HUDEP-2 (cell line): ENCODE results near the gene RAB5B.

ENCODE experiments used
- DNase-seq, 76 experiments: peaks; one replicate each; lab custom pipeline; 2025; ENCODE audit not compliant: unreplicated experiment in 76 of 76; lab: John Stamatoyannopoulos, UW

Gene RAB5B, protein sequence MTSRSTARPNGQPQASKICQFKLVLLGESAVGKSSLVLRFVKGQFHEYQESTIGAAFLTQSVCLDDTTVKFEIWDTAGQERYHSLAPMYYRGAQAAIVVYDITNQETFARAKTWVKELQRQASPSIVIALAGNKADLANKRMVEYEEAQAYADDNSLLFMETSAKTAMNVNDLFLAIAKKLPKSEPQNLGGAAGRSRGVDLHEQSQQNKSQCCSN

DNA sequence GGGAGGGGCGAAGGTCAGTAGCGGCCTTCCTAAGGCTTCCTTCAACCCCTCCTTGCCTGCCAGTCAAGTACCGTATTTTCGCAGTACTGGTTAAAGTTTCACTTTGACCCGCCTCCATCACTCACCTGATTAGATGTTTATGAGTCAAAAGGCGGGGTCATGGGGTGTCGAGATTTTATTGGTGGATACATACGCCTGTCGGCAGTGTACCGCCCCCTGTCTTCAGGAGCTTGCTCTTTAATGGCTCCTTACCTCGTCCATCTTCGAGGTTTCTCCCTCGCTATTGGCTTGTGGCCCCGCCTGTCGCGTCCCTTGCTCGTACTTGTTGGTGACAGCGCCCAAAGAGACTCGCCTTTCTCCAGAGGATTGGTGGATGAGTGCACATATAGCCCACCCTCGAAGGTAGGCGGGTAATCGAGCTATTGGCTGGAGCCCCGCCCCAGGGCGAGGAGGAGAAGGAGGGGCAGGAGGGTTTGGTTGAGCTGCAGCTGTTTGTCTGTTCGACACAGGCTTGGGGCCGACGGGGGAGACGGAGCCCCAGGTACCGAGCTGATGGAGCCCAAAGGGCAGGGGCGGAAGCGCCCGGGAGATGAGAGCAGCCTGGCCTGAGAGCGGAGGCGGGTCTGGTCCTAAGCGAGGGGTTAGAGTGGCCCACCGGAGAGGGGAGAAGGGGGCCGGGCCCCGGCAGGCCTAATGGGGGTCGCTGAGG is at the start of gene RAB5B:
Gene RAB5B, plus strand, starts transcription at position 480 of the 709 bp plus-strand sequence. CDS start 12,883 bp downstream, outside the sequence.
- peak in 75 of 76 experiments; percentile 34 to 100 (median 99) for DNase-seq

DNA sequence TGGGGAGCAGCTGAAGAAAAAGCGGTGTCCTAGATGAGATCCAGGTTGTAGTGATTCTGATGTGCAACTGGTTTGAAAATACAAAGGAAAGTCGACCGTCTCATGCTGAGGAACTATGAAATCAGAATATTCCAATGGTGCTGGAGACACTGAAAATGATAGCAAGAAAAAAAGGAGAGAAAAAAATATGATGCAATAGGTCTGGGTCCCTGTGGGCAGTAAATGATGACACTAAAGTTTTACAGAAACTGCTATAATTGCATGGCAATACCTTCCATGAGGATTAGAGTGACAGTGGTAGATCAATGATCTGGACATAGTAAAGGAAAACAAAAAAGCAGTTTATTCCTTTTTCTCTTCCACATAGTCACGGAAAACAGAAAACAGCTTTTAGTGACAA is 48.5 kb upstream of the RAB5B start:
- no peak for DNase-seq

DNA sequence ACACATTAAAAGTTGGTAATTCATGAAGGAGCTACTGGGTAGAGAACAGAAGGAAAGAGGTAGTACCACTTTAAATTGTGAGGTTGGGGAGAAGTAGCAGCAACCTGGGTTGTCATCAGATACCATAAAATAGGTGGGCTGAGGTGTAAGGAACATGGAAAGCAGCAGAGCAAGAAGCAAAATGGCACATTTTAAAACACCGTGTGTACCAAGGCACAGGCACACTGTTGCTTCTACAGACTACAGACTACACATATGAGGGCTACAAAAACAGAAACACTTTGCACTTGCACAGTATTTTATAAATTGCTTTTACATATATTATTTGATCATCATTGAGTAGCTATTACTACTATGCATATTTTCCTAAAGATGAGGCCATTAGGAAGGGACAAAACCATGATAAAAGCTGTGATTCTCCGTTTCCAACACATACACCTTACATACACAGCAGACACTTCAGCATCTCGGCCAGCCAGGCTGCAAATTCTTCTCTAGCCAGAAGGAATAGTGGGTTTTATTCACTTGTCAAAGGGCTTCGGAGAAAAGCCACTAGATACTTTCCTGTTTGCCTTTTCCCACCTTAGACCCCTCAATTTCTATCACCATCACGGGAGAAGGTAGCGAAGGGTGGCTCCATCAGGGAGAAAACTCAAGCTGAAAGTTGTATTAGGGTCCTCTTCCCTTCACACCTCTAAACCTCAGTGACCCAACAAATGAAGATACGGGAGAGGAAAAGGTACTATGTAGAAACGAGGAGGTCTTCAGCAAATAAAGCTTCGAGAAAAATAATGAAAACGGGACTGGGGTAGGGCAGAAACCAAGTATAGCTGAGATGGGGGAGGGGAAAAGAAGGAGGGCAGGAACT is 47.8 kb upstream of the RAB5B start:
- peak in 1 of 76 experiments; percentile 55 for DNase-seq

DNA sequence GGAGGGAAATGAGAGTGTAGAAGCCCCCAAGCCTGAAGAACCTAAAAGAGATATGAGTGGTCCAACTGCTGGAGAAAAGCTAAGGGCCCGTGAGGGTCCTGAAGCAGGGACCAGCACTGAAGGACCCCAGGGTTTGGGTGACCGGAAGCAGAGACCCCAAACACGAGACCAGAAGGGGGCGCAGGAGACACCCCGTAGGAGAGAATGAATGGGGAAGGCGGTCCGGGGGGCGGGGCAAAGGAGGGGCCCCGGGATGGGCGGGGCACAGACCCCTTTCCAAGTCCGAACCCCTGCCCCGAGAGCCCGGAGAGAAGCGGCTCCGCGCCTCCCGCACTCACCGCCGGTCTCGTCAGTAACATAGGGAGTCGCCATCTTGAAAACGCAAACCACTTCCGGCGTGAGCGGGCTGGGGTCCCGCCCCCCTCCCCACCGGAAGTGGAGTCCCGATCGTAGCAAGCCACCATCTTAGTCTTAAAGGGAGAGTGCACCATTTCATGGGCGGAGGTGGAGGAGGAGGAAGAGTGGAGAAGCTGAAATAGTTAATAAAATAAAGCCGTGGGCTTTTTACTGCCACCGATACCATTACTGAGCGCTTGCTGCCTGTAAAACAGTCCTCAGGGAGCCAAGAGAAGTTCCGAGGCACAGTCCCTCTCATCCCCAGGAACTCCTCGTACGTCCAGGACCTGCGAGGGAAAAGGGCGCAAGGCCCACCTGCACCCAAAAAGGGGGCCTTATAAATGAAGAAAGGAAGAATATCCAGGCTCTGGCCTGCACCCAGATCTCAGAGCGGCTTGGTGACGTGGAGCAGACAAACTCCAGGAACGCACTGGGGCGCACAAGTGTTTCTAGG is 46.9 kb upstream of the RAB5B start:
- DNase-seq = peak in 73 of 76 experiments; percentile 44 to 90 (median 81)

DNA sequence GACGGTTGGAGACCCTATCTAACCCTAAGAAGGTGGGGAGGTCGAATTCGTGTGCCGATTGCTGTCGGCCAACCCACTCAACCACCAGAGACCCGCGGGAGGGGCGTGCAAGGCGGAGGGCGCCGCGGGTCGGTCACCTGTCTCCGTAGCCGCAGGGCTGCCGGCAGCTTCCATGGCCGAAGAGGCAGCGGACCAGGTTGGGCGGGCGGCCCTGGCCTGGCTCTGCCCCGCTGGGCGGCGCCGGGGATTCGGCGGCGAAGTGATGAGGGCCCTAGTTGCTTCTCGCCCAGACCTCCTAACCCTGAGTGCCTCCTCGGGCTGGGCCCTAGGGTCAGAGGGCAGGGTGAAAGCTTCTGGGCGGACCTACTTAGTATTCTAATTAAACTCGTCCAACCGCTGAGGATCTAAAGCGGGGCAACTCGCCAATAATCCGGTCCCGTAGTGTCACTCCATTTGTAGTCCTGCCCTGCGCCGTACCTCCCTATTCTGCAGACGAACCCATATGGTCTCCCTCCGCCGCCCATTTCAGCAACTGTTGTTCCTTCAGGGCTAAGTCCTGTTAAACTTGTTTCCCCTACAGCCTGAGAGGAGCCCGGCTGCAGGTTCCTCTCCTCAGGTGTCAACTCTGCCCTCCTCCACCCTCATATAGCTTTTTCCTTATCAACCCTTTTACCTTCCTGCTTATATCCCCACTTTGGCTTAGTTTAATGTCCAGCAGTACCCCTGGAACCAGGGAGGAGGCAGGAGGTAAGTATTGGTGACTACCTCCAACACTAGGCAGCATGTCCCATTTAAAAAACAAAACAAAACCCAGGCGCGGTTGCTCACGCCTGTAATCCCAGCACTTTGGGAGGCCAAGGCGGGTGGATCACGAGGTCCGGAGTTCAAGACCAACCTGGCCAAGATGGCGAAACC is 46.0 kb upstream of the RAB5B start, which contains the start of gene PYM1:
Gene PYM1, minus strand, starts transcription at position 307 of the 915 bp plus-strand sequence. Its CDS starts 133 bp downstream, at position 174.
- peak in 75 of 76 experiments; percentile 51 to 96 (median 89) for DNase-seq

DNA sequence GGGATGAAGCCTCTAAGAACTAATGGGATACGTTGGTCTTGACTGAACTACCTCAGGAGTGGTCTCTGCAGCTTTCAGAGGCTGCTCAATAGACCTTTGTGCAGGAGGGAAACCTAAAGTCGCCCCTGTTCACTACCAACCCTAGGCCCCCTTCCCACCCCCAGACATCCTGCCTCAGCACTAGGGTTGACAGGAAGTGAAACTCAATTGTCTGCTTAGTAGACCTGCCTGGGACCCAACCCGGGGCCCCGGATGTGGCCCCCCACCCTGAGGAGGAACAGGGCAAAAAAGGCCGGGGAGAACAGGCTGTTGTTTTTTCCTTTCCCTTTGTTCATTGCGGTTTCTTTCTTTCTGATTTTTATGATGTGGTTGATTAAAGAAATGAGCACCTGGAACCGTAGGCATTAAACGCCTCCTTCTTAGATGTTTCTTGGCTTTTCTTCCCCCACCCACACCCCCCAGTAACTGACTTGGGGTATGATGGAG is 44.5 kb upstream of the RAB5B start:
- no peak for DNase-seq

DNA sequence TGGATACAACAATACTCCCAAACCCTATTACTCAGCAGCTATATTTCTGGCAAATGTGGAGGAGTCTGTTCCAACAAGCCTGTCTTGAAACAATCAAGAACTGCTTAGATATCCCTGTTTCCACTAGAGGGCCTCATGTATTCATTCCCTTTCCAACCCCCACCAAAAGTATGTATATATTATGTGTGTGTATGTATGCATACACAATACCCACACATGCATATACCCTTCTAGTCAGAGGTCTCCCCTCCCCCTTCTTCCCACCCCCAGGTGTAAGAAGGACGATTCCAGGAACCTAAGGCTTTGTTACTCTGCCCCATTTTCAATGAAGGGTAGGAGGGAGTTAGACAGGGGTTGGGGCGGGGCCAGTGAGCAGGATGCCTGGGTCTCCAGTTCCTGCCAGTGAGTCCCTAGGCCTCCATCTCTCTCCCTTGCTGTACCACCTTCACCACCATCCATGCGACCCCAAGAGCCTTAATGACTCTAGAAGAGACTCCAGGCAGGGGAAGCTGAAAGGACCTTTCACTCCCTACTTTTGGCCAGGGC is 43.0 kb upstream of the RAB5B start, which contains the start of gene DGKA:
Gene DGKA, plus strand, starts transcription at position 392 of the 546 bp plus-strand sequence. CDS start 5,342 bp downstream, outside the sequence.
- DNase-seq = peak in 52 of 76 experiments; percentile 4 to 71 (median 36)

DNA sequence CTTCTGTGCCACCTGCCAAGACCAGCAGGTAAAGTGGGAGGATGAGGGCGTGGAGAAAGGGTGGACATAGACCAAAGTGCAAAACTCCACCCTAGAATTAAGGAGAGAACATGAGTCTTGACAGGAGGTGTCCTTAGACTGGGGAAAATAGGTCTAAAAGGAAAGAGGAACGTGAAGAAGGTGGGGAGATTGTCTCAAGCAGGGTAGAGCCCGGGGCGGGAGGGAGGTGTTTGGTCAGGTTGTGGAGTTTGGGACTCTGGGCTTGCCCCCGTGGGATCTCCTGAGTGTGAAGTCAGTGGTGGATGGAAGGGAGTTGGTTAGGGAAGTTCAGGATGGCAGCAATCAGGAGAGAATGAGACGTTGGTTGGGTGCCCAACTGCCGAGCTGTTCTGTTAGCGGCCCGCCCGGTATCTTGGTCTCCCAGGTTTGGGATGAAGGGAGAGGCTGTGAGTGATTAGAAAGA is 42.5 kb upstream of the RAB5B start:
- peak in 7 of 76 experiments; percentile 3 to 43 (median 28) for DNase-seq

DNA sequence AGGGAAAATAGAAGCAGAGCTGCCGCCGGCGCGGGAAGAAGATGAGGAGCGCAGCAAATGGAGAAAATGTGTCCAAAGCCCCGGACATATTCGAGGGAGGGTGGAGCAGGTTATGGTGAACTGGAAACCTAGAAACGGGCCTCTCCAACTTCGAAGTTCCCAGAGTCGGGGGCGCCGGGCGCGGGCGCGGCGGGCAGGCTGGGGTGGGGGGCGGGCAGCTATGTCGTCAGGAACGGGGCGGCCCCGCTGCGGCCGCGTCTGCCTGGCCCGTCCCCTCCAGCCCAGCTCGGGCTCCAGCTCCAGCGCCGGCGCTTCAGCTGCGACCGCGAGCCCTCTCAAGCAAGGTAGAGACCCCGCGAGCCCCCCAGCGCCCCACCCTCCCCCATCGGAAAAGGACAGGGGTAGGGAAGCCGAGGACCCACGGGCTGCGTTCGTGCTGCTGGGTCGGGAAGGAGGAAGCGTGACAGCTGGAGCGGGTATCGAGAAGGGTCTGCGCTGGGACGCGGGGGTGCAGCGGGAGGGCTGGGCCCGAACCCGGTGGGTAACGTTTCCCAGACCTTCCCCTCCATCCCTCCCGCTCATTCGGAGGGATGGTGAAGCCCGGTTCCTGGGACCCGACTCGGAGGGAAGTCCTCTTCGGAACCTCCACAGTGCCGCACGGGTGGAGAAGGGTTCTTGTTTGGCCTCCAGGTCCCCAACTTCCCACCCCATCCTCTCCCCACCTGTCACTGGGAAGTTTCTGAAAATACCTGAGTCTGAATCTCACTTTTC is 41.9 kb upstream of the RAB5B start:
- peak in 12 of 76 experiments; percentile 5 to 43 (median 20) for DNase-seq

DNA sequence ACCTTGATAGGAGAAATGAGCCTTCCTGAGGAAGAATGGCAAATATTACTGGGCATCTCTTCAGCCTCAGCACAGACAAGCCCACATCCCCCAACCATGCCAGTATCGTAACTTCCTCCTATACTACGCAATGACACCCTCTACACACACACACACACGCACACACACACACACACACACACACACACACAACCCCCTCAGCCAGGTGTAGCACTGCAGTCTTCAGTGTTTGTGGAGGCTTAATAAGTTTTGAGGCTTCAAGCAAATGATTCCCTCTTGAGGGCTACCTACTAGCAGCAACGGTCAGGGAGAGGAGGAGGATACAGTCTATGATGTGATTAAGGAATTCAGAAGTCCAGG is 41.3 kb upstream of the RAB5B start:
- DNase-seq = peak in 2 of 76 experiments; percentile 3 to 29

DNA sequence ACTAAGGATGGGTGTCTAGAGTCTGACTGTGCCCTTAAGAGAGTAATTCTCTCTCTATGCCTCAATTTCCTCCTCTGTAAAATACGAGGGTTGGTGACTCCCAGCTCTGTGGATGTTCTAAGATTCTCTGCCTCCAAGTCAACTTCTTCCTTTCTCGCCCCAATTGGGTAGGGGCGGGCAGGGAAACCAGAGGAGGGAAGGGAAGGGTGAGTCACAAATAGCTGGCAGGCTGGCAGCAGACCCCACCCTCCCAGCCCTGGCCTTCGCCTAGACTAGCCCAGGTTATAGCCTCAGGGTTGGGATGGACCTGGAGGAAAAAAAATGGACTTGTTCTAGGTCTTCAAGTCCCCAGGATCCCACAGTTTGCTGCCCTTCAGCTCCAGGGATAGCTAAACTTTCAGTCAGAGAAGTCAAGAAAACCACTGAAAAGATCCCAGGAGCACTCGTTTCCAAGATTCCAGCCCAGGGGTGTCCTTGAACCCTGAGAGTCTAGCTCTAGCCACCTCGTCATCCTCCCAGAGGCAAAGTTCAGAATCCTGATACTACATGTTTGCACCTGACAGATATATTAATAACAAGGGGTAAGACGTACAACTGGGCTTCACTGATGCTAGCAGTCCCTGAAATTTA is 40.6 kb upstream of the RAB5B start:
- peak in 10 of 76 experiments; percentile 6 to 50 (median 12) for DNase-seq

DNA sequence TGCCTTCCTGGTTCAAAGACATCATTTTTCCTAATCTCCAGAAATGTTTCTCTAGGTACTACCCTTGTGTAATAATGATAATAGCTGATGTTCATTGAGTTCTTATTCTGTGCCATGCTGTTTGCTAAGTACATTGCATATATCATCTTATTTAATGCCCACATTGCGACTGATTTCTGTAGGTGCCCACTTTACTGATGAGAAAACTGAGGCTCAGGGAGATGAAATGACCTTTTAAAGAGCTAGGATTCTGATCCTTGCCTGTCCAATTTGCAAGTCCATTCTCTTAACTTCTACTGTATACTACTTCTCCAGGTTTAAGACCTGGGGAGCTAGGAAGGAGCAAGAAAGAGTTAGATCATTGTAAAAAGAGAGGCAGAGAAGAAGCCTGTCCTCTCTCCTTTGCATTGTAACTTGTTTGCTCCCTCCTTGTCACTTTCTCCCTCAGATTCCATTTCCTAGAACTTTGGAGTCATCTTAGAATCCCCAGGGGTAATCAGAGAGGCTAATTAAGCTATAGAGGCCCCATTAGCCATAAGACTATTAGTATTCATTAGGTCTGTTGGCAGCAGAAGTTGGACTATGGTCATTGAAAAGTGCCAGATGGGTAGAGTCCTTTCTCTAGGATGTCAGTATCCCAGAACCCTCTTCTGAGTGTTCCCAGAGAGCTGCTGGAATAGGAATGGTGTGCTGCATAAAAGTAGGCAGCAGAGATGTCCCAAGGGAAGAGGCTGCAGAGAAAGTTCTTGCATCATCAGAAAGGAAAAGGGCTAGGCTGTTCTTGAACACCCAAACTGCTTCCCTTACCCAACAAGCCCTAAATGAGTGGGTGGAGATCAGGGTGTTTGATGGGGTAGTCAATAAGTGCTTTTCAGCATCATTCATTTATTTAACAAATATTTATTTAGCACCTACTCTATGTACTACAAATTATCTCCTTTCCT is 39.8 kb upstream of the RAB5B start:
- DNase-seq = no peak

DNA sequence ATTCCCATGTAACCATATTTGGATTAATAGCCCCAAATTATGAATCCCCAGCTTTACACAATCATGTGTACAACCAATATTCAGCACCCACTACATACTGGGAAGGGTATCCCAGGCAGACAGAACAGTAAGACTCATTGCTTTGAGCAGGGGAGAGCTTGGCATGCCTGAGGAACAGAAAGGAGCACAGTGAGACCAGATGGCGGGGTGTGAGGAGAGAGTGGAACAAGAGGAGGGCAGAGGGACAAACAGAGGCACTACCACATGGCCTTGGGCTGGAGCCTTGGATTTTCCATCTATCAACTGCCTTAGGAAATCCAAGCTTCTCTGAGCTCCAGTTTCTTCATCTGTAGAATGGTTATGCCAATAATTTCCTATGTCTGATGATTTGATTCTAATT is 39.1 kb upstream of the RAB5B start:
- no peak for DNase-seq

DNA sequence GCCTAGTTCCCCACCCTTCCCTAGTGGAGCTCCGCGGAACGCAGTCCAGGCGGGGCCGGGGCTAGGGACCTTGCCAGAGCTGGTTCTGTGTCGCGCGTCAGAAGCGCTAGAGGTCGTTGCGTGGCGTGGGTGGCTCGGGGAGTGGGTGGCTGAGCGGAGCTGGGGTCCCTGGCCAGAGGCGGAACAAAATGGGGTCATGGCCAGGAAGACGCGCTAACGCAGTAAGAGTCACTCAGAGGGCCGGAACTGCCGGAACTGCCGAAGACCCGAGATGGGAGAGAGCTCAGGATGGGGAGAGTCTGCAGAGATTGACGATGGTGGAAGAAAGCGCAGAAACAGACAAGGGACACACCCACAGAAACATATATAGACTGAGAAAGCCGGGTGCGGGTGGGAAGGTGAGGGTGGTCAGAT is 38.1 kb upstream of the RAB5B start:
- no peak for DNase-seq

DNA sequence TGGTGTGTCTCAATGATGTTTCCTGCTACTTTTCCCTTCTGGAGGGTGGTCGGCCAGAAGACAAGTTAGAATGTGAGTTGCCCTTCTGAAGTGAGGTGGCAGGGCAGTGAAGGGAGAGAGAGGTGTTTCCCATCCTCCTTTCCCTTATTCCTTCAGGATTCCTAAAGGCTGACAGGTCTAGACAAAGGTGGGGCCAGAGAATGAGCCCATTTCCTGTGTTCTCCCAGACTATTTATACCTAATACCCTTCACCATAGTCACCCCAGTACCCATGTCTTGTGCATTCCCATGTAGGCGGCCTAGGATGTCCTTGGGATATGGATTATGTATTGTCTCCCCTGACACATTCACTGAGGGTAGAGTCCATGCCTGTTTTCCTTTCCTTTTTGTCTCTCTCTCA is 35.9 kb upstream of the RAB5B start:
- DNase-seq = no peak

DNA sequence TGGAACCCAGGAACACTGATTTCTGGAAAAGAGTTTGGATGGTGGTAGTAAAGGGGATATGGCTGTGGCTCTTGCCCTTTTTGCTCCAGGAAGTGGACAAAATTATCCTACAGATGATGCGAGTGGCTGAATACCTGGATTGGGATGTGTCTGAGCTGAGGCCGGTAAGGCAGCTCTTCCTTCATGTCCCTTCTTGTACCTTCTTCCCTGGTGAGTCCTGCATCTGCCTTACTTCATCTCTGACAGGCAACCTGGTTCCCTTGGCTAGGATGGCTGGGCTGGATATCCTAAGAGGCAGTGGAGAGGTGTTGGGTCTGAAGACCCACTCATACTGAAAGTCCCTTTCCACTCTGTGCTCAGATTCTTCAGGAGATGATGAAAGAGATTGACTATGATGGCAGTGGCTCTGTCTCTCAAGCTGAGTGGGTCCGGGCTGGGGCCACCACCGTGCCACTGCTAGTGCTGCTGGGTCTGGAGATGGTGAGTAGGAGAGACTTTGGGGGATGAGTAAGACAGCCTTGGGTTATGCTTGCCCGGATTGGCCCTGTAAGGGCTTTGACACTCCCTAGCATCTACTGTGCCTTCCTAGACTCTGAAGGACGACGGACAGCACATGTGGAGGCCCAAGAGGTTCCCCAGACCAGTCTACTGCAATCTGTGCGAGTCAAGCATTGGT is 34.9 kb upstream of the RAB5B start:
- no peak for DNase-seq
